NCI-H82 (cell line): ENCODE measurements around the gene CD101.
A peak's percentile ranks its signal among the peaks of the same experiment; 100 is the strongest.

Experiments used
- DNase-seq: peaks from one replicate; lab custom pipeline; 2025; lab: John Stamatoyannopoulos, UW

The CD101 gene

GRCh38 chr1:117051224-117052064 lies 49.9 kb downstream of the CD101 start:
- DNase-seq: no peak

GRCh38 chr1:117054068-117054467 lies 52.5 kb downstream of the CD101 start:
- DNase-seq: no peak

- peak; percentile 39 for DNase-seq
Measured at GRCh38 chr1:117058810-117059209, 57.2 kb downstream of the CD101 start.

DNA sequence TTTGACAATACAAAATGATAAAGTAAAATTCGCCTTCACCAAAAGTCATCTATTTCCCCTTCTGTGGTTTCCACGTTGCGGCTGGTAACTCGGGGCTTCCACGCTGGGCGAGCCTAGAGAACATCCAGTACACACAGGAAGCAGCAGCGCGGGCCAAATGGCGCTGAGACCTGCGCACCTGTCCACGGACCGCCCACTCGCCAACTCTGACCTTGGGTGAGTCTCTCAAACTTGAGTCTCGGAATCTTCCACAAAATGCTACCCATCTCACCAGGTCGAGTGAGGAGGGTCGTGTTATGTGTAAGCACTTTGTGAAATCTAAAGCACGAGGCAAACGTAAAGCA lies 57.7 kb downstream of the CD101 start:
- peak; percentile 88 for DNase-seq

GRCh38 chr1:117059678-117060440 lies 58.3 kb downstream of the CD101 start, which contains the start of gene TTF2:
Gene TTF2, plus strand, starts transcription at chr1:117060326. Its CDS starts 21 bp downstream, at chr1:117060347.
- peak; percentile 100 for DNase-seq

DNA sequence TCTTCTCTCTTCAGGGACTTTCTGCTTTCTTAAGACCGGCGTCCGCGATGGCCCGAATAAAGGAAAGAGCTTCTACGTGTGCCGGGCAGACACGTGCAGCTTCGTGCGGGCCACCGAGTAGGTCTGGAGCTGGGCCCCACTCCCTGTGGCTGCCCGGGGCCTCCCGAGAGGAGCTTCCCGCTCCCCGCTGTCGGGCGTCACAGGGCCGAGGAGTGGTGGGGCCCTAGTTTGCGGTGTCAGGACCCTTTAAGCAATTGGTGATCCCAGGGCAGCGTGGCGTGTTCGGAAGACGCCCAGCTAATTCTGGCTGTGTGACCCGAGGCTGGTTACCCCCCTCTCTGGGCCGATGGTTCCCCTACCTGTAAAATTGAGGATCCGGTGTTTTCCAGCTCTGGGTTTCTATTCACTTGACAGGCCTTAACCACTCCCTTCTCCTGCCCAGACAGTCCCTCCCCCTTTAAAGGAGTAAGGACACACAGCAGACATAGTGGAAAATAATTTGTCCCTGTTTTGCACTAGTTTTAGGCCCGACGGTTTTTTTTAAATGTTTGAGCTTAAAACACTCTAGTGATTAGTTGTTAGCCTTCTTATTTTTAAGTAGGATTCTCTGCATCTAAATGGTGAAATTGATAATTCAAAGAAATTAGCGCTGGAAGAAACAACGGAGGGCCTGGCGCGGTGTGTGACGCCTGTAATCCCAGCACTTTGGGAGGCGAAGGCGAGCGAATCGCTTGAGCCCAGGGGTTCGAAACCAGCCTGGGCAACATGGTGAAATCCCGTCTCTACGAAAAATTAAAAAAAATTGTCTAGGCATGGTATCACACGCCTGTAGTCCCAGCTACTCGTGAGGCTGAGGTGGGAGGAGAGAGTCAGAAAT lies 59.1 kb downstream of the CD101 start:
- peak; percentile 66 for DNase-seq

GRCh38 chr1:117061986-117062415 lies 60.4 kb downstream of the CD101 start:
- no peak for DNase-seq

DNA sequence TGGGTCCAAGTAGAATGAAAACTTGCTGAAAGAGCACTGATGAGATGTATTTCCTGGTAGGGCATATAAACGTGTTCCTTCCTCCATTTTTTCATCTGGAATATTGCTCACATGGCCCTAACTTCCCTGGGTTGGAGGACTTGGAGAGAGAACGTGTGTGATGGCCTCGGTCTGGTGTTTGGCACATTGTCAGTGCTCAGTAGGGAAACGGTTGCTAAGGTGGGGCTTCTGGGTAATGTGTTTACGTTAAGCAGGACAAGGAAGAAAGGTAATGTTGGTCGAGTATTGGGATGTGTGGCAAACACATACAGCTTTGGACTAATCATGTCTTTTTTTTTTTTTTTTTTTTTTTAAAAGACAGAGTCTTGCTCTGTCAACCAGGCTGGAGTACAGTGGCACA lies 64.8 kb downstream of the CD101 start:
- DNase-seq: no peak

- peak; percentile 80 for DNase-seq
Measured at GRCh38 chr1:117067533-117068370, 66.2 kb downstream of the CD101 start.

DNA sequence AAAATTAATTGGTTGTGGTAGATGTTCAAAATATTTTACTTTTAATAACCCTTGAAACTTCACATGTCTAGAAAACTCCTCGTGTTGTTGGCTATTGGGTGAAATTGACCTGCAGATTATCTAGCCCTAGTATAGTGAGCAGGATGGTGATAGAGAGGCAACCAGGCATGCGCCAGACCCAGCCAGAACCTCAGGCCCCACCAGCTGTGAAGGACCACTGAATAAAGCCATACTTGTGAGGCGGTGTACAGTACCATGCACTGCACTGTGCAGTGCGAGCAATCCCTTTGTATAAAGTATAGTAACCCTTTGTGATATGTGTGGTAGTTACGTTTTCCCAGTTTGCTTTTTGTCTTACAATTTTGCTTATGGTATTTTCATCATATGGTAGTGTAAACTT lies 67.0 kb downstream of the CD101 start:
- no peak for DNase-seq

DNA sequence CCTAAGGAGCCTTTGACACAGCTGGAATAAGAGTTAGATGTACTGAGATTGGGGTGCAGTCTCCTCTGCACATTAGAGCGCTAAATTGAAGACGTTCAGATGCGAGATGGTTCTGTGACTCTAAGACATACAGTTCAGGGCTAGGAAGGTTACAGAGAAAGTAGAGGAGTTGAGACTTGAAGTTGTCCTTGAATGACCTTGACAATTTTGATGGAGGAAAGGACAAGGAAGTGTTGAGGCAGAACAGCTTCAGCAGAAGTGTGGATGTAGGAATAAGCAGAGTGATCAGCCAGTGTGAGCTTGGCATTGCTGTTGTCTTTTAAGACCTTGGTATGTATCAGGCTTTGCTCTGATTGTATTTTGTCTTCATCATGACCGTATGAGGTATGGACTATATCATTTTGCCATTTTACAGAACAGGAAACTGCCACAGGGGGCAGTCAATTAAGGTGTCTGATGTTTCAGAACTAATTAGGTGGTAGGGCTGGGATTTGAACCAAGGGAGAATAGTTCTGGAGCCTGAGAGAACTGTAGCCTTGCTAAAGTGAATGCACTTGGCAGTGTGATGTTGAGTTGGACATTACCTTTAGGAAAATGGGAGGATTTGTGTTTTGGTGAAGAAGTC lies 67.8 kb downstream of the CD101 start:
- DNase-seq: no peak

- DNase-seq: no peak
Measured at GRCh38 chr1:117070124-117070523, 68.6 kb downstream of the CD101 start.

DNA sequence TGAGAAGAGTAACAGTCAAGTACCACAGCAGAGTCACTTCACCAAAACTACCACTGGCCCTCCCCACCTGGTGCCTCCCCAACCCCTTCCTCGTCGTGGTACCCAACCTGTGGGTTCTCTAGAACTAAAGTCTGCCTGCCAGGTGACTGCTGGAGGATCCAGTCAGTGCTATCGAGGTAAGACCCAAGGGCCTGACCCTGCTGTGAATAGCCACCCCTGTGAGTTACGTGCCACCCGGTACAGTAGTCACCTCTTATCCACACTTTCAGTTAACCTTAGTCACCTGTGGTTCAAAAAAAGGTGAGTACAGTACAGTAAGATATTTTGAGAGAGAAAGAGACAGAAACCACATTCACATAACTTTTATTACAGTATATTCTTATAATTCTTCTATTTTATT lies 75.1 kb downstream of the CD101 start:
- no peak for DNase-seq

GRCh38 chr1:117077267-117077666 lies 75.7 kb downstream of the CD101 start:
- no peak for DNase-seq

DNA sequence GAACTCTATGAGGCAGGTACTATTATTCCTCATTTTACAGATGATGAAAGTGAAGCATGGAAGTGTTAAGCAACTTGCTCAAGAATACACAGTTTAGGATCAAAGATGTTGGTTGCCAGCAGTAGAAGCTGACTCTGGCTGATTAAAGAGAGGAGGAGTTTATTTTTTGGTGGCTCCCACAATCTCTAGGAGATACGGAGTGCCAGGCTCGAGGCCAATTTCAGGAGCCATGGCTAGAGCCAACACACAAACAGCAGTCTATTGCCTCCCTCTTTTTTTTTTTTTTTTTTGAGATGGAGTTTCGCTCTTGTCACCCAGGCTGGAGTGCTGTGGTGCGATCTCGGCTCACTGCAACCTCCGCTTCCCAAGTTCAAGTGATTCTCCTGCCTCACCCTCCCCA lies 78.2 kb downstream of the CD101 start:
- DNase-seq: no peak

GRCh38 chr1:117084231-117084630 lies 82.7 kb downstream of the CD101 start:
- DNase-seq: no peak
